ENCODE measurements around the gene GOT2.

The GOT2 gene

DNA sequence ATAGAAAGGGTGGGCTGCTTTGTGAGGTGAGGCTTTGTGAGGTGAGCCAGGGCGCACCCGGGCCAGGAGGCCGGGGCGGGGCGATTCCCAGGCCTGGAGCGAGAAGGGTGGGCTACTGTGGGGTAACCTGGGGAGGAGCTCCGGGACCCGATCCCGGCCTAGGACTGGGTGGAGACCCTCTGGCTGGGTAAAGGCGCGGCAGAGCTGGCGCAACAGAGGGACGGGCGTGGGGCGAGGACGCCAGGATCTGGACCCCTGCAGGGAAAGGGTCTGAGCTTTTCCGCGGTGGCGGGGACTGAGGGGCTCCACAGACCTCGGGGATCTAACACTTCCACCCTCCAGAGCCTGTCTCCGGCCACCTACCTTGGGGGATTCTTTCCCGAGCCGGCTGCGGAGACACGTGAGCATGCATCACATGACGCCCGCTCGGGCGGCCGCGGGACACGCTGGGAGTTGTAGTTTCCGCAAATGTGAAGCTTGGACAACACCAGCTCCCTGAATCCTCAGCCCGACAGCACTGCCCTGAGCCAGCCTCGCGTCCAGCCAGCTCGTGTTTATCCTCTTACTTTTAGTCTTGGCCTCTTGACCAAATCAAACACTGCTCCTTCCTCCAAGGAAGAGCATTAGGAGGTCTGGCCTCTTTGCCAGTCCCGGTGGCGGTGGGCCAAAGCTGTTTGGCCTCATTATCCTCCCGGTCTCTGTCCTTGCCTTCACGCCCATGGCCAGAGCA is 49.6 kb downstream of the GOT2 start, which contains the start of gene SLC38A7:
SLC38A7 (minus strand) TSS at position 417 of the 730 bp plus-strand sequence. CDS start 4,644 bp downstream, outside the sequence.
- TF ChIP-seq EZH2phosphoT487 (IDR thresholded peaks at IDR 0.05; ENCODE audit: low read depth) = no peak
- TF ChIP-seq, protein P1, sequence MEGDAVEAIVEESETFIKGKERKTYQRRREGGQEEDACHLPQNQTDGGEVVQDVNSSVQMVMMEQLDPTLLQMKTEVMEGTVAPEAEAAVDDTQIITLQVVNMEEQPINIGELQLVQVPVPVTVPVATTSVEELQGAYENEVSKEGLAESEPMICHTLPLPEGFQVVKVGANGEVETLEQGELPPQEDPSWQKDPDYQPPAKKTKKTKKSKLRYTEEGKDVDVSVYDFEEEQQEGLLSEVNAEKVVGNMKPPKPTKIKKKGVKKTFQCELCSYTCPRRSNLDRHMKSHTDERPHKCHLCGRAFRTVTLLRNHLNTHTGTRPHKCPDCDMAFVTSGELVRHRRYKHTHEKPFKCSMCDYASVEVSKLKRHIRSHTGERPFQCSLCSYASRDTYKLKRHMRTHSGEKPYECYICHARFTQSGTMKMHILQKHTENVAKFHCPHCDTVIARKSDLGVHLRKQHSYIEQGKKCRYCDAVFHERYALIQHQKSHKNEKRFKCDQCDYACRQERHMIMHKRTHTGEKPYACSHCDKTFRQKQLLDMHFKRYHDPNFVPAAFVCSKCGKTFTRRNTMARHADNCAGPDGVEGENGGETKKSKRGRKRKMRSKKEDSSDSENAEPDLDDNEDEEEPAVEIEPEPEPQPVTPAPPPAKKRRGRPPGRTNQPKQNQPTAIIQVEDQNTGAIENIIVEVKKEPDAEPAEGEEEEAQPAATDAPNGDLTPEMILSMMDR (IDR thresholded peaks at IDR 0.05; ENCODE audit: low read depth, low read length) = no peak
- Histone ChIP-seq H3K27ac (ENCODE audit: low read length) (no peak within 1 kb of the TSS), H3K4me1 (ENCODE audit: low read length) (peaks cover 10% of the 10 kb centered on the region)

DNA sequence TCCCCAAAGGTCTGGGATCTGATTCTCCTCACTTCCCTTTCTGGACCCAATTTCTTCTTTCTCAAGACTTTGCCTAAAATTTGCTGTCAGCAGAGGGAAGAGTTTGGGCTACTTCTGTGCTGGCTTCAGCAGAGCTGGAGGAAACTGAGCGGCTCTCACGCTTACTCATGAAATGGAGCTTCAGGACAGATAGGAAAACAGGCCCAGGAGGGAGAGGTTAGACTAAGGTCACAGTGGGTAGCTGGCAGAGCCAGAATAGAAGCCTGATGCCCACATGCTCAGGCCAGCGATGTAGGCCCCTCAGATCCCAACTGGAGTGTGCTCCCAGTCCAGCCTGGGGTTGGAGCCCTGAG is 50.1 kb downstream of the GOT2 start:
- Histone ChIP-seq H2AFZ (ENCODE audit: low read depth, low read length) (peak overlapping the region; percentile 100), H3K9ac (ENCODE audit: low read length) (peak overlapping the region; percentile 70), H3K27me3 (ENCODE audit: low read depth, low read length) (no peaks in the 10 kb centered on the region), H3K79me2 (ENCODE audit: low read length) (no peaks in the 10 kb centered on the region), H4K20me1 (ENCODE audit: insufficient read depth, low read length) (no peaks in the 10 kb centered on the region), H3K4me2 (ENCODE audit: low read length) (peak overlapping the region; percentile 99), H3K36me3 (replicated peaks; ENCODE audit: low read depth, low read length) (no peaks in the 10 kb centered on the region), H3K27ac (ENCODE audit: low read length) (no peak overlapping the region), H3K4me3 (ENCODE audit: low read length) (peak overlapping the region; percentile 95), H3K4me1 (ENCODE audit: low read length) (peaks cover 10% of the 10 kb centered on the region), H3K9me3 (ENCODE audit: insufficient read depth, low read length) (no peaks in the 10 kb centered on the region)
- no peak for TF ChIP-seq EZH2phosphoT487 (IDR thresholded peaks at IDR 0.05; ENCODE audit: low read depth)
- TF ChIP-seq, protein P1 (IDR thresholded peaks at IDR 0.05; ENCODE audit: low read depth, low read length) = no peak

More for the DNA sequence above, 49.6 kb downstream of the GOT2 start, which contains the start of gene SLC38A7:
- Histone ChIP-seq H2AFZ (ENCODE audit: low read depth, low read length) (peak within 1 kb of the TSS; percentile 100), H3K9me3 (ENCODE audit: insufficient read depth, low read length) (no peaks in the 10 kb centered on the region), H3K9ac (ENCODE audit: low read length) (peak within 1 kb of the TSS; percentile 70), H3K4me2 (ENCODE audit: low read length) (peak within 1 kb of the TSS; percentile 99), H3K79me2 (ENCODE audit: low read length) (no peaks in the 10 kb centered on the region), H3K27me3 (ENCODE audit: low read depth, low read length) (peaks cover 2% of the 10 kb centered on the region; the same call in 1 of the 2 replicates), H4K20me1 (ENCODE audit: insufficient read depth, low read length) (no peaks in the 10 kb centered on the region), H3K36me3 (replicated peaks; ENCODE audit: low read depth, low read length) (no peaks in the 10 kb centered on the region), H3K4me3 (ENCODE audit: low read length) (peak within 1 kb of the TSS; percentile 95)

- Histone ChIP-seq H3K79me2 (ENCODE audit: low read length) (no peaks in the 10 kb centered on the region), H3K4me1 (ENCODE audit: low read length) (peaks cover 7% of the 10 kb centered on the region), H2AFZ (ENCODE audit: low read depth, low read length) (no peak overlapping the region), H3K27me3 (ENCODE audit: low read depth, low read length) (no peaks in the 10 kb centered on the region), H3K9ac (ENCODE audit: low read length) (no peak overlapping the region), H3K27ac (ENCODE audit: low read length) (no peak overlapping the region), H3K4me2 (ENCODE audit: low read length) (no peak overlapping the region), H4K20me1 (ENCODE audit: insufficient read depth, low read length) (no peaks in the 10 kb centered on the region), H3K36me3 (replicated peaks; ENCODE audit: low read depth, low read length) (no peaks in the 10 kb centered on the region), H3K4me3 (ENCODE audit: low read length) (no peak overlapping the region), H3K9me3 (ENCODE audit: insufficient read depth, low read length) (no peaks in the 10 kb centered on the region)
- TF ChIP-seq, protein P1 (IDR thresholded peaks at IDR 0.05; ENCODE audit: low read depth, low read length) = no peak
- no peak for TF ChIP-seq EZH2phosphoT487 (IDR thresholded peaks at IDR 0.05; ENCODE audit: low read depth)
Measured at GRCh38 chr16:58679763-58680162, 54.4 kb downstream of the GOT2 start.

GRCh38 chr16:58678716-58679115 is 55.4 kb downstream of the GOT2 start:
- TF ChIP-seq EZH2phosphoT487 (IDR thresholded peaks at IDR 0.05; ENCODE audit: low read depth) = no peak
- TF ChIP-seq, protein P1 (IDR thresholded peaks at IDR 0.05; ENCODE audit: low read depth, low read length) = peak; percentile 16; the same call in 1 of the 2 replicates

More at GRCh38 chr16:58678716-58679115, 55.4 kb downstream of the GOT2 start:
- H3K4me3 ChIP-seq (ENCODE audit: low read length) = no peak overlapping the region
- H3K27ac ChIP-seq (ENCODE audit: low read length) = no peak overlapping the region
- no peaks in the 10 kb centered on the region for H3K27me3 ChIP-seq (ENCODE audit: low read depth, low read length)
- no peak overlapping the region for H2AFZ ChIP-seq (ENCODE audit: low read depth, low read length)
- no peaks in the 10 kb centered on the region for H3K9me3 ChIP-seq (ENCODE audit: insufficient read depth, low read length)
- no peaks in the 10 kb centered on the region for H3K36me3 ChIP-seq (replicated peaks; ENCODE audit: low read depth, low read length)
- H3K79me2 ChIP-seq (ENCODE audit: low read length) = no peaks in the 10 kb centered on the region
- peaks cover 2% of the 10 kb centered on the region for H3K4me1 ChIP-seq (ENCODE audit: low read length)
- H3K9ac ChIP-seq (ENCODE audit: low read length) = no peak overlapping the region
- no peak overlapping the region for H3K4me2 ChIP-seq (ENCODE audit: low read length)
- H4K20me1 ChIP-seq (ENCODE audit: insufficient read depth, low read length) = no peaks in the 10 kb centered on the region
